Measurements from ENCODE around the gene RAB1B.

DNA sequence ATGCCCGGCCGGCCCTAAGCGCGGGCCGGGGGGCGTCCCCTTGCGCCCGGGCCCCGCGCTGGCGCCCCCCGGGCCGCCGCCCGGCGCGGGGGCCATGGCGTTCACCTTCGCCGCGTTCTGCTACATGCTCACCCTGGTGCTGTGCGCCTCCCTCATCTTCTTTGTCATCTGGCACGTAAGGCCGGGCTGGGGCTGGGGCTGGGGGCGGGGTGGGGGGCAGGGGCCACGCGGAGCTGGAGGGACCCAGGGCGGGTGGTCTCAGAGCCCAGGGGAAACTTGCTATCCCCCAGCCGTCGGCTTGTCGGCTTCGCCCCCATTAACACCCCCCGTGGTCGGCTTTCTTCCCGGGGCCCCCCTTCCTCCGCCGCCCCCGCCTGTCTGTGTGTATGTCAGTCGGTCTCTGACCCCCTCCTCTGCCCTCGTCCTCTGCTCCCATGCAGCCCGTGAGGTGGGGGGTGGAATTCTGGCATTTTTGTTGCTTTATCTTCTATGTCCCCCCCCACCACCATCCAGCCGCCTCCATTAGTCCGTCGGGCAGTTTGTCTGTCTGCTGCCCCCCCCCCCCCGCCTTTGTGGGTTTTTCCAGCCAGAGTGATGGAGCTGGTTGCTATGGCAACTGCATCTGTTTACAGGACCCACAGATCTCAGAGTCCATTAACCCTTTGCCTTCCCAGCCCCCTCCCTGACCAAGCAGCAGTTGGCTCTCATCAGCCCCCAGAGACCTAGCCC lies 10.1 kb downstream of the RAB1B start:
- TF ChIP-seq SP1 (IDR thresholded peaks at IDR 0.05) (no peak), ARNT (IDR thresholded peaks at IDR 0.05) (no peak), ZNF384 (IDR thresholded peaks at IDR 0.05) (no peak), SUZ12 (IDR thresholded peaks at IDR 0.05) (no peak), ELF4 (IDR thresholded peaks at IDR 0.05) (no peak), TARDBP (IDR thresholded peaks at IDR 0.05) (no peak)
